ENCODE data around the gene ASIC3.

ASIC3 gene

GRCh38 chr7:151058781-151059366, 10.5 kb downstream of the ASIC3 start:
- peak; percentile 27 for DNase-seq

GRCh38 chr7:151059367-151060112, 11.2 kb downstream of the ASIC3 start, which contains the start of gene SLC4A2:
Gene SLC4A2, plus strand, starts transcription at chr7:151059589. Its CDS starts 2,399 bp downstream, at chr7:151061988.
- peak; percentile 86 for DNase-seq

- no peak for DNase-seq
These were observed 11.7 kb downstream of the ASIC3 start for GRCh38 chr7:151060113-151060415.

DNA sequence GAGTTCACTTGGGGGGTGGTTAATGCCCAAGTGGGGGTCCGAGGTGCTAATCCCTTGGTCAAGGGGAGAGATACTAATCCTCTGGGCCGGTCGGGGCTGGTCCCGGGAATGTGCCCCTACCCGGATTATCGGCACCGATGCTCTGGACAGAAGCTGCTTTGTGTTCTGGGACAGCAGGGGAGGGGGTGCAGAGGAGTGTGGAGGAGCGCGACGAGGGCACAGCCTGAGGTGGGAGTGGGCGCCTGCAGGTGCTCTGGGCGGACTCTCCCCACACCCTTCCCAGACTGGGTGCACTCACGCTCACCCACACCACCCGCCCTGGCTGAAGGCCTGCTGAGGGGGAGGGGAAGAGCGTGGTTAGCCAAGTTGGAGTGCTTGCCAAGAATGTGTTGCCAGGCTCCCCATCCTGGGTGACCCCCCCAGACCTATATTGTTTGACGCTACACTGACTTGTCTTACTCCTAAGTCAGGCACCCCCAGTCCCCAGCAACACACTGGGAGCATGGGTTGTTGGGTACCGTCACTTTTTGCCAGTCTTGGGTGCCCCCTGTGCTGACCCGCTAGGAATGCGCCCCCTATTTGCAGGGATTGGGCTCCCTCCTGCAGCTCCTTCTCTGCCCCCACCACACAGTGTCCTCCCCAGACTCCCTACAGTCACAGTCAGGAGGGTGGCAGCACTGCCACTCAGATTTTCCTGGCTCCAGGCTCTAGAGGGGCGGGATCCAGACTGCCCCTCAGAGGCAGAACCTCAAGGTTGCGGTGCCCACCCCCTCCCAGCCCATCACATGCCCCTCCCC, 12.3 kb downstream of the ASIC3 start:
- DNase-seq: peak; percentile 30

- no peak for DNase-seq
These were observed 13.1 kb downstream of the ASIC3 start for GRCh38 chr7:151061213-151062110.

DNA sequence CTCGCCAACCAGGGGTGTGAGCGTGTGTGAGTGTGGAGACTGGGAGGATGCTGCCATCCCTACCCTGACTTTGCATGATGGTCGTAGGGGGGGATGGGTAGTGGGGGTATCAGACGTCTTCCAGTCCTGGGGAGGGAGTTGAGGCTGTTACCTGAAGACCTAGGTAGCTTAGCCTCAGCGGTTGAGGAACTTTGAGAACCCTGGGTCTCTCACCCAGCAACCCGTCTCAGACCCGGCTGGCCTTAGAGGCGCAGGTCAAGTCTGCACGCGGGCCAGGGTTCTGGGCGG, 13.7 kb downstream of the ASIC3 start:
- no peak for DNase-seq

DNA sequence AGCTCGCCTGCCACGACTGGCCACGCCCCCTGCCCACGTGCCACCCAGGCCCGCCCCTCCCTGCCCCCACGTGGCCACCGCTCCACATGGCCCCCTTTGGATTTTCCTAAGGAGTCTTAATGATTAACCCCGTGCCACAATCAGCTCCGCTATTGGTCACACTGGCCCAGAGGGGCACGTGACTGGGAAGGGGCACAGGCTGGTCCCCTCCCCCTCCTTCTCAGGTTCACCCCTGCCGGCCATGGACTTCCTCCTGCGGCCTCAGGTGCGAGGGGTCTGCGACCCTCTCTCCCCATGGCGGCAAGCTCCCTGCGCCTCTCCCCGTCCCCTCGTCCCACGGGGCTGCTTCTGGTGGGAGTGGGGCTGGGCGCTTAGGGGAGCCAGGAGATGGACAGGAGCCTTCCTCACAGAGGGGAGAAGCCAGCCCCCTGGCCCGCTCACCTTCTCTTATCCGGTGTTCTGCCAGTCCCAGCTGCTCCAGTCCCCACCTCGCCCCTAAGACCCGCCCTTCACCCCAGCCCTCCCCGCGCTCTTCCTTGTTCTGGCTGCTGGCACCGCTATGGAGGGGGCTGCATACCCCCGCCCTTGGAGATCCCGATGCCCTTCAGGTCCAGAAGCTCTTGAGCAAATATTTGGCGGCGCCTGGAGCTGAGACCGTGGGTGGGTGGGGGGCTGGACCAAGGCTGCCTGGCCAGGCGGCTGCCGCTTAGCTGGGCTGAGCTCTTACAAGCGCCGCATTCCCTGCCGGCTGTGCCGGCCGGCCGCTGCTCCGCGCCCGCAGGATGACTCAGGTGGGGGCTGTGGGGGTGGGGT, 14.3 kb downstream of the ASIC3 start:
- no peak for DNase-seq

DNA sequence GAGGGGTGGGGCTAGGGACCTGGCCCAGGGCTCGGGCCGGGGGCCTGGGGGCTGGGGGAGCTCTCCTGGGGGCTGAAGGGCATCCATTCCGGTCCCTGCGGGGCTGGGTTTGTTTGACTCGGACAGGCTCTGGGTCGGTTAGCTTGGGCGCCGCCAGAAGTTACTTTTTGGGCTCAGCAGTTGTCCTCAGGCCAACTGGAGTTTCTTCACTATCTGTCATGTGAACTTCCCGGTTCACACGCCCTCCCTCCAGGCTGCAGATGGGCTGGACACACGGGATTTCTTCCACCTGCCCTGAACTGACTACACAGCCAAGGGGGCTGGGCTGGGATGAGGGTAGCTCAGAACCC, 14.9 kb downstream of the ASIC3 start:
- DNase-seq: no peak

DNA sequence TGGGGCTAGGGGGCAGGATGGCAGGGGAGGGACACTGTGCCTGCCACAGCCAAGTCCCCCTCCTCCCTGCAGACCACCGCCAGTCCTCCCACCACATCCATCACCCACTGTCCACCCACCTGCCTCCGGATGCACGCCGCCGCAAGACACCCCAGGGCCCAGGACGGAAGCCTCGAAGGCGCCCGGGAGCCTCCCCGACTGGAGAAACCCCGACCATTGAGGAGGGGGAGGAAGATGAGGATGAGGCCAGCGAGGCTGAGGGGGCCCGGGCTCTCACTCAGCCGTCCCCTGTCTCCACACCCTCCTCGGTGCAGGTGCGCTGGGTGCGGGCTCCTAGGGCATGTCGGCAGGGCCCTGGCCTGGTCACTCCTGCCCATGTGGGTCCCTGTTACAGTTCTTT, 16.1 kb downstream of the ASIC3 start:
- DNase-seq: no peak

- no peak for DNase-seq
These were observed 16.7 kb downstream of the ASIC3 start for GRCh38 chr7:151064993-151065392.

DNA sequence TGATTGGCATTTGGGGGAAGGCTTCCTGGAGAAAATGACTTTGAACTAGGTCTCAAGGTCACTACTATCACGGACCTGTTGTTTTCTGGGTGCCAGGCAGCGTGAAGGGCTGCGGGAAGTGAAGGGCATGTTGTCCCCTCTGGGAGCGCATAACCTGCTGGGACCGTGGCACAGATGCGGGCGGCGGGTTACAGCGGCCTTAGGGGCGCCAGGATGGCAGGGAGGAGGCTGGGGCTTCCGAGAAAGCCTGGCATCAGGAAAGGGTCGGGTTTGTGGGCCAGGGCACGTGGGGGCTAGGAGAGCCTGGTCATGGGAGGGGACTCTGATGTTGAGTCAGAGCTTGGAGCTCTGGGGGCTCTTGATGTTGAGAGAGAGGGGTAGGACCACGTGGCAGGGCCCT, 17.2 kb downstream of the ASIC3 start:
- DNase-seq: no peak

GRCh38 chr7:151066273-151066974, 18.1 kb downstream of the ASIC3 start:
- no peak for DNase-seq

- no peak for DNase-seq
These were observed 19.9 kb downstream of the ASIC3 start for GRCh38 chr7:151068069-151068773.

- DNase-seq: no peak
These were observed 21.7 kb downstream of the ASIC3 start for GRCh38 chr7:151069841-151070573.

DNA sequence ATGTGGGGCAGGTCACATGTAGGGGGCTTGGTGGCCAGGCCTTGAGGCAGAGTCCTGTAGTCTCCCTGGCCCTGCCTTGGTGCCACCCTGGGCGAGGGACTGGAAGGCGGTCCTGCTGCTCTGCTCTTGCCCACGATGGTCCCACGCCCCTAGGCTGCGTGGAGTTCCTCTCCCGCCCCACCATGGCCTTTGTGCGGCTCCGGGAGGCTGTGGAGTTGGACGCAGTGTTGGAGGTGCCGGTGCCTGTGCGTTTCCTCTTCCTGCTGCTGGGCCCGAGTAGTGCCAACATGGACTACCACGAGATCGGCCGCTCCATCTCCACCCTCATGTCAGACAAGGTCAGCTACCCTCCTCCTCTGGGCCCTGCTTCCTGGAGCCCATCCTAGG, 22.2 kb downstream of the ASIC3 start:
- no peak for DNase-seq

GRCh38 chr7:151071032-151071866, 22.9 kb downstream of the ASIC3 start:
- DNase-seq: no peak

- DNase-seq: no peak
These were observed 25.7 kb downstream of the ASIC3 start for GRCh38 chr7:151073990-151074389.

DNA sequence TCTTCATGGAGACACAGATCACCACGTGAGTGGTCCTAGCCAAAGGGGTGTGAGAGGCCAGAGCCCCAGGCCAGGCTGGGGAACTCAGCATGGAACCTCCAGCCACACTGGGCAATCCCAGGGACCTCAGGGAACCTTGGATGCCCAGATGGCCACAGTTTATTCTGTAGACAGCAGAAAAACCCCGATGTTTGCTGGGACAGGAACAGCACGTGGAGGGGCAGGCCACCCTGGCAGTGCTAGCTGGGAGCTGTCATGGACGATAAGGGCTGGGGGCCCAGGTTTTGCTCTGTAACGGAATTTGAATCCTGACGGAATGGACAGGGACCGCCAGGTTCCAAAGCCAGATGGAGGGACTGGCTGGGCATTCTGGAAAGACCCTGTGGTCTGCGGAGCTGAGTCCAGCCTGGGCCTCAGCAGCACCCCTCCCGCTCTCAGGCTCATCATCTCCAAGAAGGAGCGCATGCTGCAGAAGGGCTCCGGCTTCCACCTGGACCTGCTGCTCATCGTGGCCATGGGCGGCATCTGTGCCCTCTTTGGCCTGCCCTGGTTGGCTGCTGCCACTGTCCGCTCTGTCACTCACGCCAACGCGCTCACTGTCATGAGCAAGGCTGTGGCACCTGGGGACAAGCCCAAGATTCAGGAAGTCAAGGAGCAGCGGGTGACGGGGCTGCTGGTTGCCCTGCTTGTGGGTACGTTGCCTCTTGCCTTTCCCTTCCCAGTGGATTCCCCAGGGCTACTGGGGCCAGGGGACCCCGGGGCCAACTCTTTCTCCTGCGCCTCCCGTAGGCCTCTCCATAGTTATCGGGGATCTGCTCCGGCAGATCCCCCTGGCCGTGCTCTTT, 26.7 kb downstream of the ASIC3 start:
- no peak for DNase-seq

GRCh38 chr7:151075662-151075971, 27.3 kb downstream of the ASIC3 start:
- DNase-seq: no peak

All from activated CD4-positive, alpha-beta T cell treated with anti-CD3 and anti-CD28 coated beads, Interleukin-2, Interleukin-6, amounts not matched to agents 100 ng/mL and 50 ng/mL, durations not matched to agents 16 hours and 8 hours (primary cell).